ENCODE data around the gene SLC15A4.
"Not testable (repeated sequence)": the region's sequence is repeated elsewhere in the genome, so short reads cannot be mapped to it uniquely, and the experiment has no call there.

SLC15A4 gene

GRCh38 chr12:128823916-128824839, at the start of gene SLC15A4:
Gene SLC15A4 (minus strand): TSS chr12:128823958. CDS start chr12:128823943, 15 bp downstream.
- peak; percentile 95 for DNase-seq

DNA sequence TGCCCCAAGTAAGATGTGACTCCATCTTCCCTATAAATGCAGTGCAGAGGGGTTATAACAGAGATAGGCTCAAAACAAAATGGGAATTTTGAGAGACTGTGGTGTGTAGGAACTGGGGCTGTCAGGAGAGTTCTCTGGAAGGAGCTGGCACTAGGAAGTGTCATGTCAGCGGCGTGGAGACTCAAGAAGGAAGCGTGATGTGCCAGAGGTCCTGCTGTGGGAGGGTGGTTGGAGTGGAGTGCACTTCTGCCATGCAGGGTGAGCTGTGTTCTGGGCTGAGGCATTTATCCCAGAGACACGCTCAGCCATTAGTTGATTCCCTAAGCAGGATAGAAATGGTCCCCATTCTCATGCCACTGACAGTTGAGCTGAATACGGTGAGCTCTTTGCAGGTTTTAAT, 48.5 kb upstream of the SLC15A4 start:
- no peak for DNase-seq

GRCh38 chr12:128871516-128871892, 47.7 kb upstream of the SLC15A4 start:
- DNase-seq = no peak

- no peak for DNase-seq
These were observed 43.7 kb upstream of the SLC15A4 start for GRCh38 chr12:128867466-128867865.

GRCh38 chr12:128864516-128865186, 40.9 kb upstream of the SLC15A4 start:
- no peak for DNase-seq

DNA sequence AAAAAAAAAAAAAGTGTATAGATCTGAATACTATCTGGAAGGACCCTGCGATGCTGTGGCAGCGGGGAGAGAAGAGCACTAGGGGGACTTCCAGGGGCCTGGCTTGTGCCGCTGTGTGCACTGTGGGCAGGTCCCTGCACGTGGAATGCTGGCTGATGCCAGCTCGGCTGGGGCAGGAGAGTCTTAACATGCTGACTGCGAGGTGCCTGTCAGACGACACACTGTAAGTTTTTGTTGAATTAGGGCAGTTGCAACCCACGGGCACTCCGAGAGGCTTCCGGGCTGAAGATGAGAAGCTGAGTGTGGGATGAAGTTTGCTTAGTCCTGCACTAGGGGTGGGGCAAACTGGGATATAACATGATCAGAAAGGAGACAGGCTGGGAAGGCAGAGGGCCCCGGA, 40.2 kb upstream of the SLC15A4 start:
- no peak for DNase-seq

DNA sequence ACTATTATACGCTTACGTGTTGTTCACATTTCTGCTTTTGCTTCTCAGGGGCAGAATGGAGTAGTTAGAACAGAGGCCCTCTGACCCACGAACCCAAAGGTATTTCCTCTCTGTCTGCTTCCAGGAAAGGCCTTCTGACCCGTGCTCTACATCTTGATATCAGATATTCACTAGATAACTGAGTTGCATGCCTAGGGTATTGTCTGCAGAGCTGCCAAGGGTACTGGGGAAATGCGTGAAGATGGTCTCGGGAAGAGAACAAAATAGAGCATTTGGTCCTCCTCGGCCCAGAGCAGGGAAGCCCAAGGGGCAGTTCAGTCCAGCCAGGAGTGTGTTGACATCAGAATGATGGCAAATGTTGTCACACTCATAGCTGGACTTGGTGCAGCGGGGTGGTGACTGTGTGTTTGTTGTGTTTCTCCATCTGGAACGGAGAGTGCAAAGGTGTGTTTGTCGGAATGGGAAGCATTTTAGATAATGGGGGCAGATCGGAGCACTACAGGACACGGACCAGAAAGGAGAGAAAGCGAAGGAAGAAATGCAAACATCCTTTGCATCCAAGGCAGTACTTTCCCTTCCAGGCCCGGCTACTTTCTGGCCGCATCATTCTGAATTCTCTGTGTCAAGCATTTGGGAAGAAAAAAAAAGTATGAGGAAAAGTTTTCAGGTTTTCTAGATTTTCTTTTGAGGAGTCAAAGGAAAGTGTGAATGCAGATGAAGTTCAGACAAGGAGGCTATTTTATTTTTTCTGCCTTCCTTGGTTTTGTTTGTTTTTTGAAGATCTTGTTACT, 37.7 kb upstream of the SLC15A4 start:
- DNase-seq = no peak

GRCh38 chr12:128859311-128859710, 35.6 kb upstream of the SLC15A4 start:
- DNase-seq = no peak

GRCh38 chr12:128857133-128857763, 33.5 kb upstream of the SLC15A4 start:
- no peak for DNase-seq

GRCh38 chr12:128856791-128857078, 33.0 kb upstream of the SLC15A4 start:
- no peak for DNase-seq

GRCh38 chr12:128856035-128856790, 32.5 kb upstream of the SLC15A4 start:
- no peak for DNase-seq

- DNase-seq = no peak
These were observed 29.9 kb upstream of the SLC15A4 start for GRCh38 chr12:128853600-128854197.

- DNase-seq = no peak
These were observed 29.3 kb upstream of the SLC15A4 start, which contains the start of gene GLT1D1 for GRCh38 chr12:128852885-128853599. Gene GLT1D1 (plus strand): TSS chr12:128853478. CDS start chr12:128853582, 104 bp downstream.

DNA sequence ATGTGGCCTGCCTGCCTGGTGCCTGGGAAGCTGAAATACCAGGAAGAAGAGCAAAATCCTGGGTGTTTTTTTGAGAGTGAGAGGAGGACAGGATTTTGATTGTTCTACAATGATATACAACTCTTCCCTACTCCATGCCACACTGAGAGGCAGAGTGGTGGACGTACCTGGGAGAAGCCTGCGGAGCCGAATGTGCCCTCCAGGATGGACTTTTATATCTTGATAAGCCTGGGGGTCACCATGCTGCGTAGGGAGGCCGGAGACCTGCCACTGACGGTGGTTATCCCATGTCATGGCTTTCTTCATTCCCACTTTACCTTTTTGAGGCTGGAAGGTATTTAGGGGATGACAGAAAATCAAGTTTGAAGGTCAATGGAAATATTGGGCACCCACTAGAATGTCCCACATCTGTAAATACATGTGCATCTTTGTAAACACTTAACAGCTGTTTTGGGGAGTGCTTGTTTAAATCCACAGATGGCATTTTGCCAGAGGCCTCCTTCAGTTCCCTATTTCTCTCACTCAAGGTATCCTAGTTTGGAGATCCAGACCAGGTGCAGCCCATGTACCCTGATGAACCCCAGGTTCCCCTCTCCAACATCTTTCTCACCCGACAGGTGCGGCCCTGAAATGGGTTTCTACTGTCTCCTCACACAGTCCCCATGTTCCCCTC, 28.4 kb upstream of the SLC15A4 start:
- no peak for DNase-seq

DNA sequence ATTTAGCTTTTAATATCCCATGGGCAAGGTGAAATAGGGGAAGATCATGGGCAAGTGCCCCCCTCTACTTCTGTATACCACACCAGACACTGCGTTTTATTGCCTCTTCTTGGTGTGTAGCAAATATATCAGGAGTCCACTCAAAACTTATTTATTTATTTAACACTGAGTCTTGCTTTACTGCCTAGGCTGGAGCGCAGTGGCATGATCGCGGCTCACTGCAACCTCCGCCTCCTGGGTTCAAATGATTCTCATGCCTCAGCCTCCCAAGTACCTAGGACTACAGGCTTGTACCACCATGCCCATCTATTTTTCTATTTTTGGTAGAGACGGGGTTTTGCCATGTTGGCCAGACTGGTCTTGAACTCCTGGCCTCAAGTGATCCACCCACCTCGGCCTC, 27.7 kb upstream of the SLC15A4 start:
- DNase-seq = not testable (repeated sequence)

- DNase-seq = no peak
These were observed 26.6 kb upstream of the SLC15A4 start for GRCh38 chr12:128850400-128850799.

- DNase-seq = not testable (repeated sequence)
These were observed 26.0 kb upstream of the SLC15A4 start for GRCh38 chr12:128849806-128850205.

DNA sequence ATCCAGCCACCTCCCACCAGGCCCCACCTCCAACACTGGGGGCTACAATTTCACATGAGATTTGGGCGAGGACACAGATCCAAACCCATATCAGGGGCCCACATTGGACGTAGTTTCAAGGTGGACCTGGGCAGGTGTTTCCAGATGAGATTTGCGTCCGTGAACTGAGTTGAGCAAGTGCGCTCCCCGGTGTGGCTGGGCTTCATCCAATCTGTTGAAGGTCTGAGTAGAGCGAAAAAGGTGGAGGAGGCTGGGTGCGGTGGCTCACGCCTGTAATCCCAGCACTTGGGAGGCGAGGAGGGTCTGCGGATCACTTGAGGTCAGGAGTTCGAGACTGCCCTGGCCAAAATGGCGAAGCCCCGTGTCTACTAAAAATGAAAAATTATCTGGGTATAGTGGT, 24.6 kb upstream of the SLC15A4 start:
- no peak for DNase-seq

GRCh38 chr12:128846671-128847070, 22.9 kb upstream of the SLC15A4 start:
- DNase-seq = not testable (repeated sequence)

DNA sequence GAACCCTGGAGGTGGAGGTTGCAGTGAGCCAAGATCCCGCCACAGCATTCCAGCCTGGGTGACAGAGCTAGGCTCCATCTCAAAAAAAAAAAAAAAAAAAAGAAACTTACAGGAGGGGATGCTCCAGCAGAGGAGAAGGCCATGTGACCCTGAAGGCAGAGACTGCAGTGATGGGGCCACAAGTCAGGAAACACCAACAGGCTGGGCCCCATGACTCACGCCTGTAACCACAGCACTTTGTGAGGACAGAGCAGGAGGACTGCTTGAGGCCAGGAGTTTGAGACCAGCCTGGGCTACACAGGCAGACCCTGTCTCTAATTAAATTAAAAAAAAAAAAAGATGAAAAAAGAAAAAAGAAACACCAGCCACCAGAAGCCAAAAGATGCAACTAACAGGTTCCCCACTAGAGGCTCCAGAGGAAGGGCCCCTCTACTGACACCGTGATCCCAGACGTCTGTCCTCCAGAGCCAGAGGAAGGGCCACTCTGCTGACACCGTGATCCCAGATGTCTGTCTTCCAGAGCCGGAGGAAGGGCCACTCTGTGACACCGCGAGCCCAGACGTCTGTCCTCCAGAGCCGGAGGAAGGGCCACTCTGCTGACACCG, 20.4 kb upstream of the SLC15A4 start:
- no peak for DNase-seq
